DMS53 treated with DMSO at 0.1 percent for 48 hours (cell line): ENCODE data around the gene NCDN.

ENCODE experiments used
- DNase-seq: peaks from one replicate; lab custom pipeline; 2025; ENCODE audit not compliant: unreplicated experiment; lab: John Stamatoyannopoulos, UW

The NCDN gene

GRCh38 chr1:35589516-35590427 is 32.2 kb downstream of the NCDN start:
- no peak for DNase-seq

DNA sequence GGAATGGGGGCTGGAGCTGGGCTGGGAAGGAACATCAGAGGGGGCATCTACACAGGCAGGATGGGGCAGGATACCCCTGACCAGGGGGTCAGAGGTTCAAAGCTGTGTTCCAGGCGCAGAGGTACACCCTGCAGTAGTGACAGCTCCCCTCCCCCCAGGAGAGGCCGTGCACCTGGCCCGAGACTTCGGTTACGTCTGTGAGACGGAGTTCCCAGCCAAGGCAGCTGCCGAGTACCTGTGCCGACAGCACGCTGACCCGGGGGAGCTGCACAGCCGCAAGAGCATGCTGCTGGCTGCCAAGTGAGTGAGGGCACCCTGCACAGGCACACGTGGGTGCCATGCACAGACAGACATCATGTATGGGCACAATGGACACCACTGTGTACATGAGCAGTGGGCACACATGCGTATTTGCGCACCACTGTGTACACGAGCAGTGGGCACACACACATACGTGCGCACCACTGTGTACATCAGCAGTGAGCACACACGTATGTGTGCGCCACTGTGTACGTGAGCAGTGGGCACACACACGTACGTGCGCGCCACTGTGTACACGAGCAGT is 33.0 kb downstream of the NCDN start:
- no peak for DNase-seq

- no peak for DNase-seq
Observed at GRCh38 chr1:35591211-35591610, 33.6 kb downstream of the NCDN start.

- no peak for DNase-seq
Observed at GRCh38 chr1:35592991-35593769, 35.6 kb downstream of the NCDN start.

DNA sequence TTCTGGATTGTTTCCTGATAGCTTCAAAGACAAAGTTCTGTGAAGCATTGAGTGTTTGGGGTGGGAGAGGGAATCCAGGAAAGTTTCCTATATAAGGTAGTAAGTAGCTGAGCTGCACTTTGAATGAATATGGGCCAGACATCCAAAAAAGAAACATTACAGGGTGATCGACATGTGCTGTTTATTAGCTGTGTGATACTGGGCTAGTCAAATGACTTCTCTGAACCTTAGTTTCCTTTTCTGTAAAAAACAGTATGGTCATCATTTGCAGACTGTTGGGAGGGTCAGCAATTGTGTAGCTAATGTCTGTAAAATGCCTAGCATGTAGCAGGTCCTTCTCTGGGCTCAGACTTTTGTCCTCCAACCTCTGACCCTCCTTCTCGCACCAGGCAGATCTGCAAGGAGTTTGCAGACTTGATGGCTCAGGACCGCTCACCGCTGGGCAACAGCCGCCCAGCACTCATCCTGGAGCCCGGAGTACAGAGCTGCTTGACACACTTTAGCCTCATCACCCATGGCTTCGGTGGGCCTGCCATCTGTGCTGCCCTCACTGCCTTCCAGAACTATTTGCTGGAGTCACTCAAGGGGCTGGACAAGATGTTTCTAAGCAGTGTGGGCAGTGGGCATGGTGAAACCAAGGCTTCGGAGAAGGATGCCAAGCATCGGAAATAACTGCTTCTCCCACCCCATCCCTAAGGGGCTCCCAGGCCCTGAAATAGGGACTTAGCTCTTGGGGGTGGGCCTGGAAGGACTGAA is 36.6 kb downstream of the NCDN start:
- no peak for DNase-seq

DNA sequence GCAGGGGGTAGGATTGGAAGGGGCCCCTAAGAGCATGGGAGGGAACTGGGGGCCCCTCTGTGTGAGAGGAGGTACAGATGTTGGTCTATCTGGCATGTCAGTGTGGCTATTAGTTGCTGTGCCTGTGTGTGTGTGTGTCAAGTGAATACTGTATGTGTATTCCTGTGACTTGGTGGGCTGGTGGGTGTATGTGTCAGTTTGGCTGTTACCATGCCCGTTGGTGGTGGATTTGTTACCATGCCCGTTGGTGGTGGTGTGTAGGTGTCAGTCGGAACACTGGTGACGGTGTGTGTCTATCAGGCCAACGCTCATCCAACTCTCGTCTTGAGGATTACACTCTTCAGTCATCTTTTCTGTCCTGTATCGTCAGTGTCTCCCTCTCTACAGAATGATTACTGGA is 38.1 kb downstream of the NCDN start:
- DNase-seq = no peak

GRCh38 chr1:35597870-35598269 is 40.3 kb downstream of the NCDN start:
- no peak for DNase-seq

- DNase-seq = no peak
Observed at GRCh38 chr1:35598895-35599294, 41.3 kb downstream of the NCDN start.

- DNase-seq = no peak
Observed at GRCh38 chr1:35599411-35599810, 41.8 kb downstream of the NCDN start.

GRCh38 chr1:35600593-35600992 is 43.0 kb downstream of the NCDN start:
- DNase-seq = no peak

- no peak for DNase-seq
Observed at GRCh38 chr1:35603468-35603867, 45.9 kb downstream of the NCDN start.

DNA sequence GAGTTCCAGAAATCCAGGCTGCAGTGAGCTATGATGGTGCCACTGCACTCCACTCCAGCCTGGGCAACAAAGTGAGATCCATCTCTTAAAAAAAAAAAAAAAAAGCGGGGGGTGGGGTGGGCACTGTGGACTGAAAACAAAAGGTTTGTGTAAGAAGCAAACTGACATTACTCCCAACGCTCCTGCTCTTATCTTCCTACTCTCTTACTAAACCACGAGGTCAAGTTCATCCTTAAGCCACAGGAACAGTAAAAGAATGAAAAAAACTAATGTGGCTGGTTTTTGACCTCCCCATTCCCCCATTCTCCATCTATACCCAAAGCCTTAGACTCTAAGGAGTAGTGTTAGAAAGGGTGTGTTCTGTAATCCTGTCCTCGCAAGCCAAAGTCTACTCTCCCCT is 46.3 kb downstream of the NCDN start:
- no peak for DNase-seq

DNA sequence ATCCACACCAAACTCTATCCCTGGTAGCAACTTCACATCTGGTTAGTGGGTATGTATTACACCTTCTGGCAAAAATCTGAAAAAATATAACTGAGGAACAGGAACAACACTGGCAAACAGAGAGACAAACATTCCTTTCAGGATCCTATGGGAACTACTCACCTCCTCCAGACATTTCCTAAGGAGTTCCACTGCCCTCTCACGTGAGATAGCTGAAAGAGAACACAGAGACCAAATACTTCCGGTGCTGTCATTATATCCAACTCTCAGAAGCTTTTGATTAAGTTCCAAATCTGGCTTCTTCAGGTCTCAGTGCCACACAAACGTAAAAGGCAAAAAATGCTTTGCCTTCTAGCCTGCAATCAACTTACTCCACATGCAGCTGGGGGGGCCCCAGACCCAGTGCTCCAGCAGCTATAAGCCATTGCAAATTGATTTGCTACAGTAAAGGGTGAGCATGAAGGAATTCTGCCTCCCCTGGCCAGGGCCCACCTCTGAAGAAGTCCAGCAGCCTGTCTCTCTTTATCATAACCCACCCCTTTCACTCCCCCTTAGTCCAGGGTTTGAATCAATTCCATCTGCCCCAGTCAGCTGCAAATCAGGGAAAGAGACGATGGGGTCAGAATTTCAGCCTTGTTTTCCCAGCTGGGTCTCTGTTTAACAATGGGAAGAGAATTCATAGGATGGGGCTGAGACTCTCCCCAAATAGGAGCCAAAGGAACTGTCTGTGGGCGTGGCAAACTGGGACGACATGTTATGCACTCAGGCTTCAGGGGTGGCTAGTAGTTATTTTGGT is 47.7 kb downstream of the NCDN start:
- DNase-seq = no peak

DNA sequence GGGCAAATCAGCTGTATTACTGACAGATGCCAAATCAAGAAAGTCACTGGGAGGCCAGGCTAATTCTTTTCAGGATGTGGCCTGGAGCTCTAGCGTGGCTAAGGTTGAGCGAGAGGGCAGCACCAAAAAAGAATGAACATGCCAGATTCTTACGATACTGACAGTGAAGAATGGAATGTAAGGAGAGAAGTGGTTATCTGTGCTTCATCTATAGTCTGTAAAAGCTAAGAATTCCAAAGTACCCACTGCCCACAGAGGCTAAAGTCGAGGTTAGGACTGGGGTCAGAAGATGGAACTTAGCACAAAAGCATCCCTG is 48.2 kb downstream of the NCDN start:
- DNase-seq = no peak

- no peak for DNase-seq
Observed at GRCh38 chr1:35611655-35612054, 54.1 kb downstream of the NCDN start.

DNA sequence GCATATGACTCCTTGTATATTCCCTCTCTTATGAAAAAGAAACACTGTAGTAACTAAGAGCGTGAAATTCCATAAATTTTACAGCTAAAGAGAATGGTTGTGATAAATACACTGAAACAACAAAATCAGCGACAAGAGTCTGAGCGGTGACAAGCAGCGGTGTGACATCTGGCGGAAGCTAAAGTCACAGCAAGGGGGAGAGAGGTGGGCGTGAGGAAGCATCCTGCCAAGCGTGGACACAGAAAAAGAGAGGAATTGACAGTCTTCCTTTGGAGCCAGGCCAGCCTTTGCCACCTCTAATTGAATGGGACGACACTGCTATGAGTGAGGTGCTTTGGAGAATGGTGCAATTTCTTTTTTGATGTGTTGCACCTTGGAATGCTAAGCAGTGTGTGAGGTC is 57.8 kb downstream of the NCDN start:
- DNase-seq = no peak
